Stimulated activated naive CD4-positive, alpha-beta T cell (primary cell): ENCODE measurements around the gene HMCN2.

Experiments used
- DNase-seq, 6 experiments: peaks; one replicate each; lab custom pipeline; 2025; lab: John Stamatoyannopoulos, UW

Gene HMCN2

GRCh38 chr9:130292106-130292505, 26.5 kb downstream of the HMCN2 start:
- DNase-seq = no peak

GRCh38 chr9:130294664-130295063, 29.1 kb downstream of the HMCN2 start:
- DNase-seq = no peak

GRCh38 chr9:130295431-130295830, 29.9 kb downstream of the HMCN2 start:
- DNase-seq = no peak

- DNase-seq = no peak
Measured at GRCh38 chr9:130295945-130296782, 30.6 kb downstream of the HMCN2 start.

GRCh38 chr9:130296783-130297055, 31.2 kb downstream of the HMCN2 start:
- no peak for DNase-seq

GRCh38 chr9:130297371-130297770, 31.8 kb downstream of the HMCN2 start:
- no peak for DNase-seq

GRCh38 chr9:130298662-130299279, 33.2 kb downstream of the HMCN2 start:
- no peak for DNase-seq

- DNase-seq = no peak
Measured at GRCh38 chr9:130299785-130300615, 34.4 kb downstream of the HMCN2 start.

- no peak for DNase-seq
Measured at GRCh38 chr9:130300739-130301138, 35.2 kb downstream of the HMCN2 start.

- no peak for DNase-seq
Measured at GRCh38 chr9:130301483-130302286, 36.1 kb downstream of the HMCN2 start.

- no peak for DNase-seq
Measured at GRCh38 chr9:130302785-130303612, 37.4 kb downstream of the HMCN2 start.

- no peak for DNase-seq
Measured at GRCh38 chr9:130303613-130304055, 38.1 kb downstream of the HMCN2 start.

GRCh38 chr9:130304116-130304515, 38.6 kb downstream of the HMCN2 start:
- DNase-seq = no peak

GRCh38 chr9:130304643-130305042, 39.1 kb downstream of the HMCN2 start:
- no peak for DNase-seq

- no peak for DNase-seq
Measured at GRCh38 chr9:130305381-130305780, 39.8 kb downstream of the HMCN2 start.

GRCh38 chr9:130306823-130307666, 41.5 kb downstream of the HMCN2 start:
- DNase-seq = no peak

GRCh38 chr9:130307667-130307943, 42.0 kb downstream of the HMCN2 start:
- DNase-seq = no peak

- no peak for DNase-seq
Measured at GRCh38 chr9:130308081-130308571, 42.6 kb downstream of the HMCN2 start.

GRCh38 chr9:130309689-130310455, 44.3 kb downstream of the HMCN2 start:
- no peak for DNase-seq
